ENCODE results near the gene RNF44.
"Not testable (repeated sequence)": the region's sequence is repeated elsewhere in the genome, so short reads cannot be mapped to it uniquely, and the experiment has no call there.

Gene RNF44

GRCh38 chr5:176517053-176517661 is 20.0 kb downstream of the RNF44 start:
- DNase-seq (ENCODE audit: low read depth), result no peak

GRCh38 chr5:176515396-176515795 is 21.8 kb downstream of the RNF44 start:
- DNase-seq (ENCODE audit: low read depth), result no peak

GRCh38 chr5:176514244-176514950 is 22.8 kb downstream of the RNF44 start:
- no peak for DNase-seq (ENCODE audit: low read depth)

- no peak for DNase-seq (ENCODE audit: low read depth)
These were observed 23.4 kb downstream of the RNF44 start for GRCh38 chr5:176513788-176514187.

GRCh38 chr5:176508603-176509002 is 28.6 kb downstream of the RNF44 start:
- no peak for DNase-seq (ENCODE audit: low read depth)

GRCh38 chr5:176507911-176508310 is 29.3 kb downstream of the RNF44 start:
- no peak for DNase-seq (ENCODE audit: low read depth)

GRCh38 chr5:176503496-176503895 is 33.7 kb downstream of the RNF44 start:
- DNase-seq (ENCODE audit: low read depth), result no peak

- DNase-seq (ENCODE audit: low read depth), result no peak
These were observed 35.9 kb downstream of the RNF44 start for GRCh38 chr5:176501333-176501732.

- no peak for DNase-seq (ENCODE audit: low read depth)
These were observed 36.7 kb downstream of the RNF44 start for GRCh38 chr5:176500511-176500910.

- DNase-seq (ENCODE audit: low read depth), result no peak
These were observed 37.9 kb downstream of the RNF44 start for GRCh38 chr5:176499273-176499672.

- DNase-seq (ENCODE audit: low read depth), result no peak
These were observed 39.4 kb downstream of the RNF44 start for GRCh38 chr5:176497852-176498251.

GRCh38 chr5:176492431-176492830 is 44.8 kb downstream of the RNF44 start:
- DNase-seq (ENCODE audit: low read depth), result no peak

- no peak for DNase-seq (ENCODE audit: low read depth)
These were observed 45.3 kb downstream of the RNF44 start for GRCh38 chr5:176491901-176492300.

- no peak for DNase-seq (ENCODE audit: low read depth)
These were observed 46.1 kb downstream of the RNF44 start for GRCh38 chr5:176491101-176491502.

GRCh38 chr5:176490301-176490700 is 46.9 kb downstream of the RNF44 start:
- no peak for DNase-seq (ENCODE audit: low read depth)

- DNase-seq (ENCODE audit: low read depth), result no peak
These were observed 48.1 kb downstream of the RNF44 start for GRCh38 chr5:176489077-176489476.

- not testable (repeated sequence) for DNase-seq (ENCODE audit: low read depth)
These were observed 50.0 kb downstream of the RNF44 start for GRCh38 chr5:176487160-176487559.

GRCh38 chr5:176486189-176486757 is 50.9 kb downstream of the RNF44 start:
- no peak for DNase-seq (ENCODE audit: low read depth)

GRCh38 chr5:176485176-176485575 is 52.0 kb downstream of the RNF44 start:
- no peak for DNase-seq (ENCODE audit: low read depth)

GRCh38 chr5:176481711-176482110 is 55.5 kb downstream of the RNF44 start:
- DNase-seq (ENCODE audit: low read depth), result no peak
